Ectodermal cell (in vitro differentiated cells): ENCODE data around the gene ZNF512B.

ENCODE experiments used
- H3K27ac ChIP-seq: 2 replicates; pipeline ENCODE4 v1.7.0; 2013; ENCODE audit warnings: mild to moderate bottlenecking, low read depth, low read length; ENCODE audit not compliant: insufficient read depth, poor library complexity, severe bottlenecking
- H3K27me3 ChIP-seq: 2 replicates; pipeline ENCODE4 v1.7.0; 2013; ENCODE audit warnings: mild to moderate bottlenecking, low read length; ENCODE audit not compliant: insufficient read depth, control insufficient read depth, poor library complexity, severe bottlenecking
- H3K36me3 ChIP-seq: one replicate; pipeline ENCODE4 v1.7.0; 2013; ENCODE audit warnings: low read length; ENCODE audit not compliant: control insufficient read depth, insufficient read depth
- H3K4me1 ChIP-seq: one replicate; pipeline ENCODE4 v1.7.0; 2013; ENCODE audit warnings: low read length; ENCODE audit not compliant: control insufficient read depth, insufficient read depth
- H3K4me3 ChIP-seq: 2 replicates; pipeline ENCODE4 v1.7.0; 2013; ENCODE audit warnings: low read depth, low read length, control low read depth; ENCODE audit not compliant: insufficient read depth
- H3K9me3 ChIP-seq: 2 replicates; pipeline ENCODE4 v1.7.0; 2013; ENCODE audit warnings: mild to moderate bottlenecking, low read length, moderate library complexity; ENCODE audit not compliant: control insufficient read depth
- WGBS, 2 experiments: methylation state at CpG; one replicate each; pipeline ENCODE4 v1.1.7; 2013; ENCODE audit warnings: missing lambda C conversion rate in 2 of 2; 5-methylcytosine and 5-hydroxymethylcytosine counted together

The ZNF512B gene

GRCh38 chr20:63940472-63941266, 29.1 kb downstream of the ZNF512B start:
- Histone ChIP-seq H3K9me3 (no peaks in the 10 kb centered on the region), H3K36me3 (peaks cover 13% of the 10 kb centered on the region), H3K4me1 (no peaks in the 10 kb centered on the region), H3K27me3 (no peaks in the 10 kb centered on the region), H3K27ac (no peak overlapping the region), H3K4me3 (no peak overlapping the region)
- 96 to 97% methylated on average over 58 of the region's 58 CpGs for WGBS, 2 experiments

DNA sequence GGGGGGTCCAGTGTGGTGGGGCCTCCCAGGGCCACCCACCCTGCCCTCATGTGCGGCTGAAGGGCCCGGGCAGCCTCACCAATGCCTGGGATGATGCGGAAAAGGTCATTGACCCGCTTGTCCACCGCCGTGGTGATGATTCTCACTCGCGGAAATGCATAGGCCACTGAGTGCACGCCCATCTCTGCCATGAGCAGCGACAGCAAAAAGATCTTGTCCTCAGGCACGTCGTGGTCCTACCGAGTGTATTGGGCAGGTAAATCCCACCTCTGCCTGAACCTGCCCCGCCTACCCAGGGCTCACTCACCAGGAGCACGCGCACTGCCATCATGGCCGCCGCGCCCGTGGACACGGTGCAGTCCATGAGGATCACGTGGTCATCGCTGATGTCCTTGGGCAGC, 29.7 kb downstream of the ZNF512B start:
- Histone ChIP-seq H3K4me1 (no peaks in the 10 kb centered on the region), H3K4me3 (no peak overlapping the region), H3K36me3 (peaks cover 18% of the 10 kb centered on the region), H3K9me3 (no peaks in the 10 kb centered on the region), H3K27me3 (no peaks in the 10 kb centered on the region), H3K27ac (no peak overlapping the region)
- WGBS, 2 experiments: 95% methylated on average over 23 of the region's 23 CpGs

- H3K27me3 ChIP-seq: no peaks in the 10 kb centered on the region
- H3K36me3 ChIP-seq: peaks cover 20% of the 10 kb centered on the region
- 96% methylated on average over 31 to 33 of the region's 33 CpGs for WGBS, 2 experiments
- H3K27ac ChIP-seq: no peak overlapping the region
- H3K9me3 ChIP-seq: no peaks in the 10 kb centered on the region
- no peak overlapping the region for H3K4me3 ChIP-seq
- no peaks in the 10 kb centered on the region for H3K4me1 ChIP-seq
These were observed 30.4 kb downstream of the ZNF512B start for GRCh38 chr20:63939061-63939935.

- H3K27me3 ChIP-seq: no peaks in the 10 kb centered on the region
- H3K9me3 ChIP-seq: no peaks in the 10 kb centered on the region
- no peaks in the 10 kb centered on the region for H3K4me1 ChIP-seq
- WGBS, 2 experiments: 90 to 93% methylated on average over 14 of the region's 14 CpGs
- H3K36me3 ChIP-seq: peaks cover 19% of the 10 kb centered on the region
- H3K4me3 ChIP-seq: no peak overlapping the region
- H3K27ac ChIP-seq: no peak overlapping the region
These were observed 32.1 kb downstream of the ZNF512B start for GRCh38 chr20:63937596-63937995.

DNA sequence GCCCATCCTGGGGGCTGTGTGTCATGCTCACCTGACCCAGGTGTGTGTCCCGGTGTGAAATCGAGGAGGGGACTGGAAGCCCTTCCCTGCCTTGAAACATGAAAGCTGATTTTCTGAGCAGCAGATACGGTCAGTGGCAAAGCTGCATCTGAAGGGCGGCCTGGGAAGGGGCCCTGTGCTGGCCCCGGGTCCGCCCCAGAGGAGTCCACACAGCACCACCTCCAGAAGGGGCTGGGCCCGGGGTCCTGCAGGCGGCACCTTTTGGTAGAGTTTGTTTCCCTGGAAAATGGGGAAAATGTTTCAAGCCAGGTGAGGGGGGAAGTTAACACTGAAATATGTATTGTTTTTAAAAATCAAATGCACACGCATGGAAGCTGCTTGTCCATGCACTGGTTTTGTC, 34.3 kb downstream of the ZNF512B start:
- WGBS, 2 experiments: 96 to 97% methylated on average over 9 of the region's 9 CpGs
- no peaks in the 10 kb centered on the region for H3K9me3 ChIP-seq

DNA sequence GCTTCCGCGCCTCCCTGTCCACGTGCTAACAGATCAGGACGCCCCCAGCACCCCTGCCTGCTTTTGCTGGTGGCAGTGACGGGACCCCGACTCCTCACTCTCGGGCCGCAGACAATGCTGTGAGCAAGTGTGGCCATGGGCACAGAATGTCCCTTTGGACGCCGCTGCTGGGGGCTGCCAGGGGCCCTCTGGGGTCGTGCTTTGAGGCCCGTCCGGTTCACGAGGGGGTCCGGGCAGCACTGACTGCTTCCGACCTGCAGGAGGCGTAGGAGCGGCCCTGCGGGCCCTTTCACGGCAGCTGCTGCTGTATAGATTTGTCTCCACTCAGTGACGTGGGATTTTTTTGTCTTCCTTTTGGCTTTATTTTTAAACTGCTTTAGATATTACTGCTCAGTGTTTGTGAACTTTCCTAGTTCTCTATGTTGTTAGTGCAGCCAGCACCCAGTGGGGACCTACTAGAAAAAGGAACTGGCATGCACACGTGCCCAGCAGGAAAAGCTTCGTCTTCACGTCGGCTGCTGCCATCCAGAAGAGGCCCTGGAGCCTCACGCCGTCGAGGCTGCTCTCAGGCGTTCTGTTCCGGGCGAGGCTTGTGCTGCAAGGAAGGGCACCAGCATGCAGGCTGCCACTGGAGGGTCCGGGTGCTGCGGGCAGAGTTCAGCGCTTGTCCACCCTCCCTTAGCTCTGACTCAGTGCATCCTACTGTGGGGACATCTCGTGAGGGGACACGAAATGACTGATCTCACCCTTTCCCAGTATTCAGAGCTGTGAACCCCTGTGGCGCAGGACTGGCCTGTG, 35.3 kb downstream of the ZNF512B start:
- Histone ChIP-seq H3K9me3 (no peaks in the 10 kb centered on the region), H3K4me1 (no peaks in the 10 kb centered on the region), H3K4me3 (no peak overlapping the region), H3K36me3 (peaks cover 44% of the 10 kb centered on the region), H3K27me3 (no peaks in the 10 kb centered on the region), H3K27ac (no peak overlapping the region)
- 88 to 90% methylated on average over 37 of the region's 37 CpGs for WGBS, 2 experiments

More for the DNA sequence above, 34.3 kb downstream of the ZNF512B start:
- Histone ChIP-seq H3K27ac (no peak overlapping the region), H3K27me3 (no peaks in the 10 kb centered on the region), H3K4me3 (no peak overlapping the region), H3K4me1 (no peaks in the 10 kb centered on the region), H3K36me3 (peaks cover 35% of the 10 kb centered on the region)

DNA sequence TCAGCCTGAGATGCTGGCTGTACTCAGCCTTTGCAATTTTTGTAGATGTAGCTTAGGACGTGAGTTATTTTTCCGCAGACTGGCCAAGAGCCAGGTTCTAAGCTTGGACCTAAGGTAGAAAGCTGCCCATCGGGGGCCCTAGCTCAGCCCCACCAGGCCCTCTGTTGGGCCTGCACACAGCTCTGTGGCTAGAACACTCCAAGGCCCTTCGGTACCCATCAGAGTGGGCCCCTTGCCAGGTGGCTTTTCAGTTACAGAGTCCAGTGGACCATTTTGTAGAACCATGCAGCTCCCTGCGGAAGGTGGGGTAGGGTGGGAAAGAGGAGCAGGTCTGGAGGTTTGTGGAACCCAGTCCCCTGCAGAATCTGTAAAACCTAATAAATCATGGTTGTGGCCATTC, 36.1 kb downstream of the ZNF512B start:
- no peaks in the 10 kb centered on the region for H3K27me3 ChIP-seq
- no peaks in the 10 kb centered on the region for H3K9me3 ChIP-seq
- no peak overlapping the region for H3K4me3 ChIP-seq
- WGBS, 2 experiments: 94 to 96% methylated on average over 5 of the region's 5 CpGs
- no peak overlapping the region for H3K27ac ChIP-seq
- no peaks in the 10 kb centered on the region for H3K4me1 ChIP-seq
- peaks cover 44% of the 10 kb centered on the region for H3K36me3 ChIP-seq

DNA sequence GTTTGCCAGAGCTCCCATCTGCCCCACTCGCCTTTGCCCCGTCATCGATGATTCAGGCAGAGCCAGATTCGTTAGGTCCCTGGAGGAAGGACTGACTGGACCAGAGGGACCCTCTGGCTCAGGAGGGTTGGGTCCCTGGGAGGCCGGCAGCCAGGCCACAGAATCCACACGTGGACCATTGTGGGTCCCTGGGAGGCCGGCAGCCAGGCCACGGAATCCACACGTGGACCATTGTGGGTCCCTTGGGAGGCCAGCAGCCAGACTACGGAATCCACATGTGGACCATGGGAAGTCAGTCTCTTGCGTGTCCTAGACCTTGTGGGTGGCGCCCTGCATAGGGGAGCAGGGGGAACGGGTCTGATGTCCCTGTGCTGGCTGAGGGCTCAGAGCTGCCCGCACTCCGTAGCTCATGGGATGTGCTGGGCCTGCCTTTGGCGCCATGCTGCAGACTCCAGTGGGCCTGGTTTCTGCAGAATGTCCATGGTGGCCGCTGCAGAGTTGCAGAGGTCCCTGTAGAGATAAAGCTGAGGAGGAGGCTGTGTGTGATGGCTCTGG, 37.0 kb downstream of the ZNF512B start:
- Histone ChIP-seq H3K27ac (no peak overlapping the region), H3K27me3 (no peaks in the 10 kb centered on the region), H3K9me3 (no peaks in the 10 kb centered on the region), H3K4me3 (no peak overlapping the region), H3K36me3 (peaks cover 48% of the 10 kb centered on the region), H3K4me1 (no peaks in the 10 kb centered on the region)
- 97% methylated on average over 17 of the region's 17 CpGs for WGBS, 2 experiments

- Histone ChIP-seq H3K27ac (no peak overlapping the region), H3K9me3 (no peaks in the 10 kb centered on the region), H3K4me3 (no peak overlapping the region), H3K4me1 (no peaks in the 10 kb centered on the region), H3K36me3 (peaks cover 48% of the 10 kb centered on the region), H3K27me3 (no peaks in the 10 kb centered on the region)
- 96 to 97% methylated on average over 19 of the region's 19 CpGs for WGBS, 2 experiments
These were observed 38.0 kb downstream of the ZNF512B start for GRCh38 chr20:63931735-63932134.
